ENCODE measurements around the gene CBARP.

Gene CBARP

GRCh38 chr19:1264801-1265614 is 27.2 kb upstream of the CBARP start:
- DNase-seq (ENCODE audit: low read depth): no peak

GRCh38 chr19:1263188-1263587 is 25.4 kb upstream of the CBARP start:
- no peak for DNase-seq (ENCODE audit: low read depth)

- DNase-seq (ENCODE audit: low read depth): no peak
These were observed 24.9 kb upstream of the CBARP start for GRCh38 chr19:1262623-1263123.

- no peak for DNase-seq (ENCODE audit: low read depth)
These were observed 24.2 kb upstream of the CBARP start for GRCh38 chr19:1261798-1262622.

GRCh38 chr19:1261538-1261797 is 23.7 kb upstream of the CBARP start:
- DNase-seq (ENCODE audit: low read depth): no peak

- DNase-seq (ENCODE audit: low read depth): peak; percentile 67
These were observed 23.1 kb upstream of the CBARP start for GRCh38 chr19:1260749-1261537.

GRCh38 chr19:1259876-1260748 is 22.3 kb upstream of the CBARP start:
- no peak for DNase-seq (ENCODE audit: low read depth)

- DNase-seq (ENCODE audit: low read depth): no peak
These were observed 21.5 kb upstream of the CBARP start for GRCh38 chr19:1259206-1259875.

GRCh38 chr19:1258707-1259205 is 21.0 kb upstream of the CBARP start:
- no peak for DNase-seq (ENCODE audit: low read depth)

GRCh38 chr19:1258163-1258492 is 20.3 kb upstream of the CBARP start:
- no peak for DNase-seq (ENCODE audit: low read depth)

GRCh38 chr19:1257475-1258162 is 19.8 kb upstream of the CBARP start:
- no peak for DNase-seq (ENCODE audit: low read depth)

- no peak for DNase-seq (ENCODE audit: low read depth)
These were observed 19.1 kb upstream of the CBARP start for GRCh38 chr19:1256646-1257474.

GRCh38 chr19:1255186-1256161 is 17.7 kb upstream of the CBARP start:
- DNase-seq (ENCODE audit: low read depth): no peak

- DNase-seq (ENCODE audit: low read depth): no peak
These were observed 16.9 kb upstream of the CBARP start for GRCh38 chr19:1254530-1255185.

- DNase-seq (ENCODE audit: low read depth): no peak
These were observed 16.3 kb upstream of the CBARP start for GRCh38 chr19:1254081-1254527.

GRCh38 chr19:1253514-1254080 is 15.8 kb upstream of the CBARP start:
- DNase-seq (ENCODE audit: low read depth): no peak

- peak; percentile 81 for DNase-seq (ENCODE audit: low read depth)
These were observed 15.2 kb upstream of the CBARP start for GRCh38 chr19:1252821-1253513.
